Measurements from ENCODE around the gene TIMM10. TPM values are rescaled to one million over a fixed set of nuclear protein-coding genes. Genes with fewer than 3 reads are reported as not detected.

TIMM10 gene
- polyA plus RNA-seq, 1 experiment = 76.6 TPM

DNA sequence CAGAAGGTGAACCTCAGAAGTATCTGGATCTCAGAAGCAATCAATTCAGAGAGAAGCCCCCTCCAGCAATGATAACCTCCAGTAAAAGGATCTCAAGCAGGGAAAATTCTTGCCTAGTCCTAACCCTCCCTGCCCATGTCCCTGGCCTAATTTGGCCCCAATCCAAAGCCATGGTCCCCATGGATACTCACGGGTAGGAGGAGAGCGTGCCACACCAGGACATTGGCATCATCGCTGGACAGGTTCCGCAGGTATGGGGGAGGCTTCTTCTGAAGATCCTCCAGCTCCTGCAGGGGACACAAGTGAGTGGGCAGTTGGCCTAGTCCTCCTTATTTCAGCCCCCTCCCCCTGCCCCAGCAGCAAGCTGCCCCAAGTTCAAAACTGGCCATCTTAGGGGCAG is 29.6 kb upstream of the TIMM10 start:
- ChIA-PET CTCF (interaction anchor here (1.5 to 5.2 kb wide), 3 partner anchors 8 to 84 kb away, joined by 3 to 18 read pairs (median 17); partner anchors contain the start of gene UBE2L6), POLR2A (no interaction called here)
- TF ChIP-seq, protein P1, sequence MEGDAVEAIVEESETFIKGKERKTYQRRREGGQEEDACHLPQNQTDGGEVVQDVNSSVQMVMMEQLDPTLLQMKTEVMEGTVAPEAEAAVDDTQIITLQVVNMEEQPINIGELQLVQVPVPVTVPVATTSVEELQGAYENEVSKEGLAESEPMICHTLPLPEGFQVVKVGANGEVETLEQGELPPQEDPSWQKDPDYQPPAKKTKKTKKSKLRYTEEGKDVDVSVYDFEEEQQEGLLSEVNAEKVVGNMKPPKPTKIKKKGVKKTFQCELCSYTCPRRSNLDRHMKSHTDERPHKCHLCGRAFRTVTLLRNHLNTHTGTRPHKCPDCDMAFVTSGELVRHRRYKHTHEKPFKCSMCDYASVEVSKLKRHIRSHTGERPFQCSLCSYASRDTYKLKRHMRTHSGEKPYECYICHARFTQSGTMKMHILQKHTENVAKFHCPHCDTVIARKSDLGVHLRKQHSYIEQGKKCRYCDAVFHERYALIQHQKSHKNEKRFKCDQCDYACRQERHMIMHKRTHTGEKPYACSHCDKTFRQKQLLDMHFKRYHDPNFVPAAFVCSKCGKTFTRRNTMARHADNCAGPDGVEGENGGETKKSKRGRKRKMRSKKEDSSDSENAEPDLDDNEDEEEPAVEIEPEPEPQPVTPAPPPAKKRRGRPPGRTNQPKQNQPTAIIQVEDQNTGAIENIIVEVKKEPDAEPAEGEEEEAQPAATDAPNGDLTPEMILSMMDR (IDR thresholded peaks at IDR 0.05; ENCODE audit: low read depth, low read length) = no peak
- Histone ChIP-seq H3K27ac (ENCODE audit: low read depth, low read length) (no peak overlapping the region), H3K4me3 (ENCODE audit: low read depth, low read length) (no peak overlapping the region), H3K9me3 (ENCODE audit: control insufficient read depth, insufficient read depth, low read length) (no peaks in the 10 kb centered on the region), H3K27me3 (ENCODE audit: control insufficient read depth, insufficient read depth, low read length) (no peaks in the 10 kb centered on the region)
- DNase-seq (ENCODE audit: low read depth, low spot score) = no peak

DNA sequence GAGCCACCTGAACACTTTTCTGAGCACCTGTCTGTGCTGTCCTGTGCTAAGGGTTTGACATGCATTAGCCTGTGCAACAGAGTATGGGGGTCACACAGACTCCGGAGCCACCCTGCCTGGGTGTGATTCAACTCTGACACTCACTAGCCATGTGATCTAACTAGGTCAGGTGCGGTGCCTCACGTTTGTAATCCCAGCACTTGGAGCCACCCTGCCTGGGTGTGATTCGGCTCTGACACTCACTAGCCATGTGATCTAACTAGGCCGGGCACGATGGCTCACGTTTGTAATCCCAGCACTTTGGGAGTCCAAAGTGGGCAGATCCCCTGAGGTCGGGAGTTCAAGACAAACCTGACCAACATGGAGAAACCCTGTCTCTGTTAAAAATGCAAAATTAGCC is 25.5 kb upstream of the TIMM10 start:
- no peaks in the 10 kb centered on the region; the same call in 1 of the 2 replicates for H3K9me3 ChIP-seq (ENCODE audit: control insufficient read depth, insufficient read depth, low read length)
- DNase-seq (ENCODE audit: low read depth, low spot score) = no peak
- no peak overlapping the region for H3K4me3 ChIP-seq (ENCODE audit: low read depth, low read length)
- H3K27me3 ChIP-seq (ENCODE audit: control insufficient read depth, insufficient read depth, low read length) = no peaks in the 10 kb centered on the region
- ChIA-PET CTCF (interaction anchor here (5.2 kb wide), 1 partner anchor 85 kb away, joined by 17 read pairs; no protein-coding TSS in a partner anchor), POLR2A (no interaction called here)
- no peak overlapping the region for H3K27ac ChIP-seq (ENCODE audit: low read depth, low read length)
- TF ChIP-seq, protein P1 (IDR thresholded peaks at IDR 0.05; ENCODE audit: low read depth, low read length) = no peak

DNA sequence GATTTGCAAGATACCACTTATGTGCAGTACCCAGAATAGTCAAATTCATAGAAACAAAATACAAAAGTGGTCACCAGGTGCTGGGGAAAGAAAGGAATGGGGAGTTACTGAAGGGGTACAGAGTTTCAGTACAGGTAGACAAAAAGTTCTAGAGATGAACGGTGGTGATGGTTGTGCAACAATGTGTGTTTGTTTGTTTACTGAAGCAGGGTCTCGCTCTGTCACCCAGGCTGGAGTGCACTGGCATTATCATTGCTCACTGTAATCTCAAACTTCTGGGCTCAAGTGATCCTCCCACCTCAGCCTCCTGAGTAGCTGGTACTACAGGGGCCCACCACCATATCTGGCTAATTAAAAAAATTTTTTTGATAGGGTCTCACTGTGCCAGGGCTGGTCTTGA is 24.8 kb upstream of the TIMM10 start:
- Histone ChIP-seq H3K27me3 (ENCODE audit: control insufficient read depth, insufficient read depth, low read length) (no peaks in the 10 kb centered on the region), H3K9me3 (ENCODE audit: control insufficient read depth, insufficient read depth, low read length) (no peaks in the 10 kb centered on the region; the same call in 1 of the 2 replicates), H3K27ac (ENCODE audit: low read depth, low read length) (no peak overlapping the region), H3K4me3 (ENCODE audit: low read depth, low read length) (no peak overlapping the region)
- CTCF ChIA-PET = interaction anchor here (1.3 kb wide), 1 partner anchor 12 kb away, joined by 3 read pairs; the partner anchor contains the start of gene UBE2L6
- DNase-seq (ENCODE audit: low read depth, low spot score) = no peak
- POLR2A ChIA-PET = no interaction called here
- TF ChIP-seq, protein P1 (IDR thresholded peaks at IDR 0.05; ENCODE audit: low read depth, low read length) = no peak

DNA sequence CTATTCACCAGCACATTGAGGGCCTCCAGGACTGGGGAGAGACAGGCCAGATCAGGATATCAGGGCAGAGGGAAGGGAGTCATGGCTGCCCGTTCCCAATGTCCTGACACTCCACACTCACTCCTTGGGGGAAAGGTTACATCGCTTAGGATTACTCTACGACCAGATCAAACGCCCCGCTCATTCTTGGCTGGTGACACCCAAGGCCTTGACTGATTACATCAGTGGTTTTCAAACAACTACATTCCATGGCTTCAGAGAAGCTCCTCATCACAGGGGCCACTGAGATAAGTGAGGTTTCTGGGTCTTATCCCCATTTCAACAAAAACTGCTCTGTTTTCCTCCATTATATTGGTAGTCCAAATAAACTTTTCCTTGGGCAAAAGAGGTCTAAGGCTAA is 21.9 kb upstream of the TIMM10 start:
- TF ChIP-seq, protein P1 (IDR thresholded peaks at IDR 0.05; ENCODE audit: low read depth, low read length) = no peak
- no peaks in the 10 kb centered on the region for H3K27me3 ChIP-seq (ENCODE audit: control insufficient read depth, insufficient read depth, low read length)
- no peaks in the 10 kb centered on the region; the same call in 1 of the 2 replicates for H3K9me3 ChIP-seq (ENCODE audit: control insufficient read depth, insufficient read depth, low read length)
- ChIA-PET POLR2A (no interaction called here), CTCF (interaction anchor here (1.5 to 1.7 kb wide), 3 partner anchors 15 to 94 kb away, joined by 3 to 16 read pairs (median 4); partner anchors contain the start of gene UBE2L6)
- no peak for DNase-seq (ENCODE audit: low read depth, low spot score)
- no peak overlapping the region for H3K4me3 ChIP-seq (ENCODE audit: low read depth, low read length)
- no peak overlapping the region for H3K27ac ChIP-seq (ENCODE audit: low read depth, low read length)

DNA sequence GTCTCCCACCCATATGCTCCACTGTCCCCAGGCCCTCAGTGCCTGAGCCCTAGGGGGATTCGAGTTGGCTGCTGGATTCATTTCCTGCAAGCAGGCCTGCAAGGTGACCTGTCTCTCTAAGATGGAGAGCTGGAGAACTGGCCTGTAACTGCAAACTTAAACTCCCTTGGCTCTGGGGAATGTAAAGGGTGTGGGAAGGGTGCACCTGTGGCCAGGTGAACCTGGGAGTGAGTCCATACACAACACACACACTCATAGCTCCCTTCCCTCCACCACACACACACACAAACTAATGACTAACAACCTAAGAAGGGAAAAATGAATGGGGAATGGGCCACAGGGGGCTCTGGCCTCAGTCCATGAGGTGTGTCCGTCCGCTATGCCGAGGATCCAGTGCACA is 21.4 kb upstream of the TIMM10 start:
- TF ChIP-seq, protein P1 (IDR thresholded peaks at IDR 0.05; ENCODE audit: low read depth, low read length) = no peak
- no peaks in the 10 kb centered on the region for H3K27me3 ChIP-seq (ENCODE audit: control insufficient read depth, insufficient read depth, low read length)
- DNase-seq (ENCODE audit: low read depth, low spot score) = no peak
- H3K4me3 ChIP-seq (ENCODE audit: low read depth, low read length) = no peak overlapping the region
- no peaks in the 10 kb centered on the region; the same call in 1 of the 2 replicates for H3K9me3 ChIP-seq (ENCODE audit: control insufficient read depth, insufficient read depth, low read length)
- no peak overlapping the region for H3K27ac ChIP-seq (ENCODE audit: low read depth, low read length)
- ChIA-PET CTCF (interaction anchor here (1.6 to 1.7 kb wide), 2 partner anchors 92 to 94 kb away, joined by 4 to 16 read pairs; no protein-coding TSS in a partner anchor), POLR2A (no interaction called here)

Data from AG04450 (cell line).